GM08714 (cell line): ENCODE results near the gene LRRC3C.

Experiments
- H3K4me3 ChIP-seq: fragments of 200-500 bp; sonication (Bioruptor generic); 2 replicates; pipeline ENCODE4 v1.5.1; 2014; ENCODE audit warnings: mild to moderate bottlenecking, low read length, inconsistent platforms
- ZNF274 ChIP-seq: IDR thresholded peaks from 2 replicates; pipeline ENCODE4 v1.6.1; 2012; ENCODE audit warnings: mild to moderate bottlenecking, low read depth, low read length

LRRC3C gene

GRCh38 chr17:39919087-39919683 lies 8.3 kb upstream of the LRRC3C start:
- TF ChIP-seq ZNF274: no peak

GRCh38 chr17:39920218-39921210 lies 7.0 kb upstream of the LRRC3C start:
- no peak for TF ChIP-seq ZNF274
- H3K4me3 ChIP-seq: no peak overlapping the region

More at GRCh38 chr17:39919087-39919683, 8.3 kb upstream of the LRRC3C start:
- no peak overlapping the region for H3K4me3 ChIP-seq

DNA sequence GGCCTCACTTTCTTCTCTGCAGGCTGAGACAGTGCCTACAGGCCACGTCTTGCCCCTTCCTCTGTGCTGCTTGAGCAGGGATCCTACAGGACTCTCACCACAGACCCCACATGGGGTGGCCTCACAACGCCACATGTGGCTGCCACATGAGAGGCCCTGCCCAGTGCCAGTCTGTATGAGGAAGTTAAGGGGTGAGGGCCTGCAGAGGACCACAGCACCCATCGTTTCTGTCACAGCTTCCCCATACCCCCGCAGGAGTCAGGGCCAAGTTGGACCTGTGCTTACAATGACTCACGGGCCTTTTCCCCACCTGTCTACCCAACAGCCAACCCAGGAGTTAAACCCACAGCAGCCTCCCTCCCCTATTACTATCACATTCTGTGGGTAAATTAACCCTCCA lies 6.2 kb upstream of the LRRC3C start:
- H3K4me3 ChIP-seq: no peak overlapping the region

GRCh38 chr17:39922006-39922405 lies 5.5 kb upstream of the LRRC3C start:
- no peak overlapping the region for H3K4me3 ChIP-seq
- no peak for TF ChIP-seq ZNF274

More for the DNA sequence above, 6.2 kb upstream of the LRRC3C start:
- TF ChIP-seq ZNF274: no peak

GRCh38 chr17:39923230-39923629 lies 4.3 kb upstream of the LRRC3C start:
- no peak for TF ChIP-seq ZNF274
- no peak overlapping the region for H3K4me3 ChIP-seq

DNA sequence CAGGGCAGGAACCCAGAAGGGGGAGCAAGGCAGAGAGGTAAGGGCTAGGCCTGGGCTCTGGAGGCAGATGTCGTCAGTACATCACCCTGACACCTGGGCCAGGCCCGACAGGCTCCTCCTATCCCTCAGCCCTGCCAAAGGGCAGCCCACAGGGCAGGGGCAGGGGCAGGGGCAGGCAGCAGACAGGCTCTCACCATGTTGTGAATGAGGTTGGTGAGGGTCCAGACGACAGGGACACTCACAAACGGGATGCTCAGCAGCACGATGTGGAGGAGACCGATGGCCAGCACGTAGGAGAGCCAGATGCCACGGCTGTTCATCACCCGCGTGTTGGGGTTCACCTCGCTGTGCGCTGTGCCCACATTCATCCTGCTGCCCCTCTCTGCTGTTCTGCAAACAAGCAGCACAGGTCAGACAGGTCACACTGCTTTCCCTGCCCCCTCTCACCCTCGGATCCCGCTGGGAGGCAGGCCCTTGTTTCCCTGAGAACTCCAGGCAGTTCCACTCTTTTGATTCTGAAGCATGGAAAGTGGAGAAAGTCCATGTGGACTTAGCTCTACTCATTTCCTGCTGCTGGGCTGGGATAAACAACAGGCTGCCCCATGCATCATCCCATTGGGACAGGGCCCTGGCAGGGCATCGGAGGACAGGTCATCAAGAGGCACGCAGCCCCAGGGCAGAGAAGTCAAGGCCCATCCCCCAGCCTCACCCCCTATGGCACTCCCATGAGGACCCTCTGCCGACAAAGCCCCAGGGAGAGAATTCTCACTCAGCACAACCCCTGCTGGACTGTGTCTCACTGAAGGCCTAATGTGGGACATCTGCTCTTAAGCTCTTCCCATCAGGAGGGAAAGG lies 3.5 kb upstream of the LRRC3C start:
- no peak for TF ChIP-seq ZNF274
- no peak overlapping the region for H3K4me3 ChIP-seq

- H3K4me3 ChIP-seq: no peak overlapping the region
- TF ChIP-seq ZNF274: no peak
Measured at GRCh38 chr17:39924691-39925055, 2.9 kb upstream of the LRRC3C start.

GRCh38 chr17:39925282-39926134 lies 2.0 kb upstream of the LRRC3C start:
- no peak for TF ChIP-seq ZNF274
- H3K4me3 ChIP-seq: peak overlapping the region; percentile 64; the same call in 1 of the 2 replicates

DNA sequence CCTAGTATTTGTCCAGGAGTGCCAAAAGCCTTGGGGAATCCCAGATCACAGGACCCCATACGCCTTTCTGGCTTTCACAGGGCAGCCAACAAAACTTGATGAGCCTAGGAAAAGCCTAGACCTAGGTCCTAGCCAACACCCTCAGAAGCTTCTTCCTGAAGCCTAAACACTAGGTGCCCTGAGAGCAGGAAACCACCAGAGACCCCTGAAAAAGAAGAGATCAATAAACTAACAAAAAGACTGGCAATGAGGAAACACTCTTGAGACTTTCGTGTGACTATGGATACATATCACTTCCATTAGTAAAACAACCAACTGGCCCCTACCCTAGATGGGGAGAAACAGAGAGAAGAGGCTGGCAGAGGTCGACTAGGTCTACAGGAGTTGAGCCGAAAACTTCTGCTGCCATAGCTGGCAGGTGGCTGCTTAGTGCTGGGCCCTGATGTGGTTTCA lies 1.4 kb upstream of the LRRC3C start:
- TF ChIP-seq ZNF274: no peak
- H3K4me3 ChIP-seq: peak overlapping the region; percentile 64

- no peak for TF ChIP-seq ZNF274
Measured at GRCh38 chr17:39926588-39927100, 888 bp upstream of the LRRC3C start.

DNA sequence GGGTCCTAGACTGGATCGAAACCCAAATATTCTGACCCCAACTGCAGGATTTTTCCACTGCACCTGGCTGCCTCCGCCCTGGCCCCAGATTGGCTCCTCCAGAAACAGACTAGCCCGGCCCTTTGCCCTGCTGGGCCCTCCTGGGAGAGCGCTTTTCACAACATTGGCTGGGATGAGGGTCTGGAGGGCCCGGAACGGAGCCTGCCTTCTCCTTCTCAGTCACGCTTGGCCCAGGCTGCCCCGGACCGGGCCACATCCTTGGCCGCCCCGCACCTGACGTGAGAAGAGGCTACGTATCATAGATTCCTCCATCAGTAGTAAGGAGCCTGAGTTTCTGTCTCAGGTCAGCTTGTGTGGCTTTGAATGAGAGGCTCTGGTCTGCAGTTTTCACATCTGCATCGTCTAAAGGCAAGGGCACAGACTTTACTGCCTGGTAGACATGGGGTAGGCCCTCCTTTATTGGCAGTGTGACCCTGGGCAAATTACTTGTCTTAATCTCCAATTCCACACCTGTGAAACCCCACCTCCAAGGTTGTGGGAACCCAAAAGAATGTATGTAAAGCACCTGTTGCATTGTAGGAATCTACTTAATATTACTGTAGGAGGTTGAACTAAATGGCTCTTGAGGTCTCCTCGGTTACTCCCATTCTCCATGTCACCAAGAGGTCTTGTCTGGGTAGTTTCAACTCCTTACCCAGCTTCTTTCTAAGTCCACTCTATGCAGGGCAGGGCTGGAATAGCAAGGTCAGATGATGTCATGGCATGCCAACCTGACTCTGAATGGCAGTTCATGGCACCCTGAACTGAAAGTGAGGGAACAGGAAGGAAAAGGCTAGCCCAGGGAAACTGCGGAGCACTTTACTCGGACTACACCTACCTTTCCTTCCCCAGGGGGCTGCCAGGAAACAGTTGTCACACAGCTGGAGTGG lies 661 bp downstream of the LRRC3C start:
- TF ChIP-seq ZNF274: no peak
- H3K4me3 ChIP-seq: peak overlapping the region; percentile 64

More at GRCh38 chr17:39926588-39927100, 888 bp upstream of the LRRC3C start:
- H3K4me3 ChIP-seq: peak overlapping the region; percentile 64

- no peak for TF ChIP-seq ZNF274
- peak overlapping the region; percentile 64; the same call in 1 of the 2 replicates for H3K4me3 ChIP-seq
Measured at GRCh38 chr17:39928858-39929645, 1.5 kb downstream of the LRRC3C start.
